Osteocyte (in vitro differentiated cells): ENCODE data around the gene NINJ2. TPM values are rescaled to one million over a fixed set of nuclear protein-coding genes. Genes with fewer than 3 reads are reported as not detected.
A peak's percentile ranks its signal among the peaks of the same experiment; 100 is the strongest.

Source experiments
- DNase-seq: peaks from one replicate; pipeline ENCODE4 v3.0.0; 2021; ENCODE audit warnings: mixed read lengths; ENCODE audit not compliant: unreplicated experiment; ENCODE audit errors: extremely low spot score
- H3K27ac Mint-ChIP-seq: one replicate; pipeline ENCODE4 v1.8.0; 2021; ENCODE audit warnings: mild to moderate bottlenecking, mixed read lengths; ENCODE audit not compliant: unreplicated experiment
- H3K27me3 Mint-ChIP-seq: one replicate; pipeline ENCODE4 v1.8.0; 2021; ENCODE audit warnings: mixed read lengths; ENCODE audit not compliant: unreplicated experiment
- H3K36me3 Mint-ChIP-seq: one replicate; pipeline ENCODE4 v1.8.0; 2021; ENCODE audit warnings: mixed read lengths; ENCODE audit not compliant: unreplicated experiment
- H3K4me1 Mint-ChIP-seq: one replicate; pipeline ENCODE4 v1.8.0; 2021; ENCODE audit warnings: mixed read lengths; ENCODE audit not compliant: unreplicated experiment
- H3K4me3 Mint-ChIP-seq: one replicate; pipeline ENCODE4 v1.8.0; 2021; ENCODE audit warnings: mild to moderate bottlenecking, moderate library complexity, mixed read lengths; ENCODE audit not compliant: unreplicated experiment
- H3K9me3 Mint-ChIP-seq: one replicate; pipeline ENCODE4 v1.8.0; 2021; ENCODE audit warnings: mixed read lengths; ENCODE audit not compliant: unreplicated experiment
- CTCF ChIP-seq: fragments of 200-600 bp; sonication (generic); IDR thresholded peaks from 2 replicates; pipeline ENCODE4 v1.5.0; 2021; ENCODE audit warnings: antibody characterized with exemption, mild to moderate bottlenecking, moderate library complexity
- total RNA-seq: library from RNA; stranded (reverse); gene quantifications from 2 replicates; pipeline ENCODE4 v1.2.1, GENCODE V29; 2021

Gene NINJ2
- total RNA-seq, 1 donor from 2014 or later = 2.3 TPM

DNA sequence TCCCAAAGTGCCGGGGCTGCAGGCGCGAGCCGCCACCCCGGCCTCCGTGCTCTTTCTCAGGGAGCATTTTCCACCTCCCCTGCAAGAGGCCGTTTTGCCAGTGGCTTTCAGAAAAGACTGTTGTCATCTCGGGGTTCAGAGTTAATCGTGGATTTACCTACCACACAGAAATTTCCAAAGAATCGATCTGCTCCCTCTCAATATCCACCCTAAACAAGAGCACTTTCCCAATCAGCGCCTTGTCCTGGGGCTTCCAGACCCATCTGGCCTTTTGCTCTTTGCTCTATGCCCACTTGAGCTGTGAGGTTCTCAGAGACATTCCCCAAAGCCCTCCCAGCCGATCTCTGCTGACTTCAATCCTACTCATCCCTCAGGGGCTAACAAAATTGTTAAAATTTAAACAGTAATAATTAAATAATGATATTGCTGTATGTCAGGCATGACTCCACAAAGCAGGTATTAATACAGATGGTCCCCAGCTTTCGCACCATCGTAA lies 86.6 kb downstream of the NINJ2 start:
- Mint-ChIP-seq H3K4me3 (no peak overlapping the region), H3K9me3 (no peaks in the 10 kb centered on the region), H3K4me1 (peaks cover 35% of the 10 kb centered on the region), H3K27ac (no peak overlapping the region), H3K27me3 (no peaks in the 10 kb centered on the region), H3K36me3 (peaks cover 2% of the 10 kb centered on the region)
- TF ChIP-seq CTCF = no peak
- no peak for DNase-seq

DNA sequence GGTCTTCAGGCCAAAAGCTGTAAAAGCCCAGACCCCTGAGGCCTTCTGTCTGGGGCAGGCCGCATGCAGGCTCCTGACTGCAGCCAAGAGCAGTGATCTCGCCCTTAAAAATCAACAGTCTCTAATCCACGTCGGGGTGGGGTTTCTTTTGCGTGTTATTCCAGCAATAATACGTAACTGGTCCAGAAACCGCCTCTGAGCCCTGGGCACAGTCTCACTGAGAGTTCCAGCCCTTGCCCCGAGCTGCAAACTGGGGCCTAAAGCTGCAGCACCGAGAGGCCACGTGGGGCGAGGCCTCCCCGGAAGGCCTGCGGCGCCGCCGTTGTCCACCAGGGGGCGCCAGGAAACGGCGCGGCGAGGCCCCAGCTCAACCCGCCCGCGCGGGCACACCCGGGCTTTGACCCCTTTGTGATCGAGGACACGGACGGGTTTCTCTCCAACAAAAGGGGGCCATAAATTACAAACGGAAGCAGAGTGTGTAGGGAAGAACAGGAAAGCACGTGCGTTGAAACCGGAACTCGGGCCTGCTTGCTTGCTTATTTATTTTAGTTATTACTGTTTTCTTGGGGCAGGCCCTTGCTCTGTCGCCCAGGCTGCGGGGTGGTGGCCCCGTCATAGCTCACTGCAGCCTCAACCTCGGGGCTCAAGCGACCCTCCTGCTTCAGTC lies 87.2 kb downstream of the NINJ2 start:
- Mint-ChIP-seq H3K27ac (peak overlapping the region; percentile 68), H3K4me3 (no peak overlapping the region), H3K36me3 (peaks cover 2% of the 10 kb centered on the region), H3K4me1 (peaks cover 41% of the 10 kb centered on the region), H3K27me3 (no peaks in the 10 kb centered on the region), H3K9me3 (no peaks in the 10 kb centered on the region)
- peak; percentile 99 for TF ChIP-seq CTCF
- peak; percentile 93 for DNase-seq

DNA sequence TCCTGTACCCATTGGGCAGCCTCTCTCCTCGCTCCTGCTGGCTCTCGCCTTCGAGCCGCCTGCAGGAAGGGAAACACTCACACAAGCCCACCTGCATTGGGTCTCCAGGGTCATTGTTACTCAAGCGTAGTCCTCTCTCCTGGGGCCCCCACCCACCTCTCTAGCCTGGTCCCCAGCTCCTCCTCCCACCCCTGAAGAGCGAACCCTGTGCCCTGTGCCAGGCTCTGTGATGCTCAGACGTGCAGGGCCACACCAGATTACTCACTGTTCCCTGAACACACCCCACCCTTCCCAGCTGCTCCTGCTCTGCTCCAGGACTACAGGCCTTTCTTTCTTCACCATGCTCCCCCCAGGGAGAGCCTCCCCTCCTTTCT lies 88.1 kb downstream of the NINJ2 start:
- Mint-ChIP-seq H3K27ac (peak overlapping the region; percentile 63), H3K4me1 (peaks cover 47% of the 10 kb centered on the region), H3K4me3 (no peak overlapping the region), H3K9me3 (no peaks in the 10 kb centered on the region), H3K36me3 (peaks cover 2% of the 10 kb centered on the region), H3K27me3 (no peaks in the 10 kb centered on the region)
- DNase-seq = no peak
- no peak for TF ChIP-seq CTCF

DNA sequence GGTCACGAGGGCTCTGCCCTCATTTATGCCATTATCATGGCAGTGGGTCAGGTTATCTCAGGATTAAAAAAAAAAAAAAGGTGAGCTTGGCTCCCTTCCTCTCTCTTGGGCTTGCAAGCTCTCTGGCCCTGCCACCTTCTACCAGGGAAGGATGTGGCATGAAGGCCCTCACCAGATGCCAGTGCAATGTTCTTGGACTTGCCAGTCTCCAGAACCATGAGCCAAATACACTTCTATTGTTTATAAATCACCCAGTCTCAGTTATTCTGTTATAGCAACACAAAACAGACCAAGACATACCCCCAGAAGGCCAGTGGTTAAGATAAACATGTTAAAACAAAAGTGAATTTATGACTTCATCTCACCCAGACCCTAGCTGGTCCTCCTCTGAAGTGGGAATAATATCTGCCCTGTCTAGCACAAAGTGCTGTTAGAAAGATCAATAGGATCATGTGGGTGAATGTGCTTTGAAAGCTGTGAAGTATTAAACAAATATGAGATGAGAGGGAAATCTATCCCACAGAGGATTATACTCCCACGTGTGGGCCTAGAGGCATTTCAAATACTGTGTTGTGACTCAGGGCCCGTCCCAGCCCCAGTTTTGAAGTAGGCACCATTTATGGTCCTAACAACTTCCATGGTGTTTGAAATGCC lies 88.6 kb downstream of the NINJ2 start:
- H3K4me3 Mint-ChIP-seq = no peak overlapping the region
- H3K36me3 Mint-ChIP-seq = peaks cover 2% of the 10 kb centered on the region
- H3K9me3 Mint-ChIP-seq = no peaks in the 10 kb centered on the region
- no peak for TF ChIP-seq CTCF
- no peak for DNase-seq
- peaks cover 50% of the 10 kb centered on the region for H3K4me1 Mint-ChIP-seq
- H3K27me3 Mint-ChIP-seq = no peaks in the 10 kb centered on the region
- H3K27ac Mint-ChIP-seq = peak overlapping the region; percentile 63

DNA sequence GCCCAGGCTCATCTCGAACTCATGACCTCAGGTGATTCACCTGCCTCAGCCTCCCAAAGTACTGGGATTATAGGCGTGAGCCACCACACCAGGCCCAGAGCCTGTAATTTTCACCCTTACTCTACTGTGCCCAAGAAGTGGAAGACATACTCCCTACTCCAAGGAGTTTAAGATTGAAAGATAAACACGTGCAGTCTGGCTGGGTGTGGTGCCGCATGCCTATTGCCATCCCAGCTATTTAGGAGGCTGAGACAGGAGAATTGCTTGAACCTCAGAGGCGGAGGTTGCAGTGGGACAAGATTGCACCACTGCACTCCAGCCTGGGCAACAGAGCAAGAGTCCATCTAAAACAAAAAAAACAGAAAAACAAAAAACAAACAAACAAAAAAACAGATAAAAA lies 90.0 kb downstream of the NINJ2 start:
- Mint-ChIP-seq H3K9me3 (no peaks in the 10 kb centered on the region), H3K27me3 (no peaks in the 10 kb centered on the region), H3K4me1 (peaks cover 49% of the 10 kb centered on the region), H3K27ac (no peak overlapping the region), H3K36me3 (peaks cover 2% of the 10 kb centered on the region), H3K4me3 (no peak overlapping the region)
- no peak for DNase-seq
- no peak for TF ChIP-seq CTCF
